Stimulated activated memory B cell treated with anti-CD40 and anti-IgM and Interleukin-4, amounts not matched to agents 10 μg/mL and 1 μg/mL and 100 μg/mL, for 72 hours (primary cell): ENCODE data around the gene DNAJC27.
A peak's percentile ranks its signal among the peaks of the same experiment; 100 is the strongest.

ENCODE experiments used
- ATAC-seq: fragments of 150-1000 bp; cut with Tn5 transposase; 2 replicates; pipeline ENCODE4 v1.10.0; 2021
- H3K27ac Mint-ChIP-seq: one replicate; pipeline ENCODE4 v1.8.0; 2022; ENCODE audit warnings: mild to moderate bottlenecking, mixed read lengths
- H3K27me3 Mint-ChIP-seq: one replicate; pipeline ENCODE4 v1.8.0; 2022; ENCODE audit warnings: mixed read lengths
- H3K36me3 Mint-ChIP-seq: one replicate; pipeline ENCODE4 v1.8.0; 2022; ENCODE audit warnings: mixed read lengths
- H3K4me1 Mint-ChIP-seq: one replicate; pipeline ENCODE4 v1.8.0; 2022; ENCODE audit warnings: mixed read lengths
- H3K4me3 Mint-ChIP-seq: one replicate; pipeline ENCODE4 v1.8.0; 2022; ENCODE audit warnings: mild to moderate bottlenecking, moderate library complexity, mixed read lengths
- H3K9me3 Mint-ChIP-seq: one replicate; pipeline ENCODE4 v1.8.0; 2022; ENCODE audit warnings: mixed read lengths

Gene DNAJC27

GRCh38 chr2:24981411-24982136 is 9.8 kb upstream of the DNAJC27 start:
- Mint-ChIP-seq H3K4me1 (no peaks in the 10 kb centered on the region), H3K9me3 (no peaks in the 10 kb centered on the region), H3K27ac (no peak overlapping the region), H3K4me3 (no peak overlapping the region), H3K27me3 (no peaks in the 10 kb centered on the region), H3K36me3 (no peaks in the 10 kb centered on the region)
- ATAC-seq = no peak

GRCh38 chr2:24978661-24979060 is 6.9 kb upstream of the DNAJC27 start:
- Mint-ChIP-seq H3K9me3 (no peaks in the 10 kb centered on the region), H3K4me1 (peaks cover 6% of the 10 kb centered on the region), H3K36me3 (no peaks in the 10 kb centered on the region), H3K4me3 (no peak overlapping the region), H3K27ac (no peak overlapping the region), H3K27me3 (no peaks in the 10 kb centered on the region)
- ATAC-seq = no peak

GRCh38 chr2:24977631-24978030 is 5.9 kb upstream of the DNAJC27 start:
- Mint-ChIP-seq H3K4me3 (no peak overlapping the region), H3K27ac (no peak overlapping the region), H3K27me3 (no peaks in the 10 kb centered on the region), H3K9me3 (no peaks in the 10 kb centered on the region), H3K36me3 (no peaks in the 10 kb centered on the region), H3K4me1 (peaks cover 7% of the 10 kb centered on the region)
- ATAC-seq = no peak

- no peaks in the 10 kb centered on the region for H3K27me3 Mint-ChIP-seq
- H3K36me3 Mint-ChIP-seq = no peaks in the 10 kb centered on the region
- peaks cover 22% of the 10 kb centered on the region for H3K4me1 Mint-ChIP-seq
- no peak overlapping the region for H3K27ac Mint-ChIP-seq
- no peak overlapping the region for H3K4me3 Mint-ChIP-seq
- no peak for ATAC-seq
- no peaks in the 10 kb centered on the region for H3K9me3 Mint-ChIP-seq
Observed at GRCh38 chr2:24973812-24974211, 2.1 kb upstream of the DNAJC27 start.

- Mint-ChIP-seq H3K4me1 (peaks cover 22% of the 10 kb centered on the region), H3K4me3 (peak overlapping the region; percentile 96), H3K27me3 (no peaks in the 10 kb centered on the region), H3K27ac (peak overlapping the region; percentile 100), H3K9me3 (no peaks in the 10 kb centered on the region), H3K36me3 (no peaks in the 10 kb centered on the region)
- no peak for ATAC-seq
Observed at GRCh38 chr2:24972315-24972961, 683 bp upstream of the DNAJC27 start.

GRCh38 chr2:24971286-24971535 is 544 bp downstream of the DNAJC27 start:
- Mint-ChIP-seq H3K36me3 (peaks cover 4% of the 10 kb centered on the region), H3K27ac (peak overlapping the region; percentile 100), H3K9me3 (no peaks in the 10 kb centered on the region), H3K27me3 (no peaks in the 10 kb centered on the region), H3K4me1 (peaks cover 22% of the 10 kb centered on the region), H3K4me3 (peak overlapping the region; percentile 96)
- peak; percentile 2 for ATAC-seq

GRCh38 chr2:24970483-24971285 is 1.1 kb downstream of the DNAJC27 start:
- ATAC-seq = no peak
- Mint-ChIP-seq H3K27ac (peak overlapping the region; percentile 100), H3K27me3 (no peaks in the 10 kb centered on the region), H3K4me1 (peaks cover 20% of the 10 kb centered on the region), H3K9me3 (no peaks in the 10 kb centered on the region), H3K36me3 (peaks cover 9% of the 10 kb centered on the region), H3K4me3 (peak overlapping the region; percentile 96)

- H3K27ac Mint-ChIP-seq = no peak overlapping the region
- H3K27me3 Mint-ChIP-seq = no peaks in the 10 kb centered on the region
- no peaks in the 10 kb centered on the region for H3K9me3 Mint-ChIP-seq
- H3K4me3 Mint-ChIP-seq = no peak overlapping the region
- ATAC-seq = no peak
- H3K36me3 Mint-ChIP-seq = peaks cover 15% of the 10 kb centered on the region
- peaks cover 15% of the 10 kb centered on the region for H3K4me1 Mint-ChIP-seq
Observed at GRCh38 chr2:24969784-24970183, 2.0 kb downstream of the DNAJC27 start.

- ATAC-seq = no peak
- Mint-ChIP-seq H3K27ac (no peak overlapping the region), H3K36me3 (peaks cover 83% of the 10 kb centered on the region), H3K27me3 (no peaks in the 10 kb centered on the region), H3K4me1 (no peaks in the 10 kb centered on the region), H3K9me3 (no peaks in the 10 kb centered on the region), H3K4me3 (no peak overlapping the region)
Observed at GRCh38 chr2:24961903-24962302, 9.9 kb downstream of the DNAJC27 start.

GRCh38 chr2:24959761-24960160 is 12.0 kb downstream of the DNAJC27 start:
- ATAC-seq = no peak
- Mint-ChIP-seq H3K27me3 (no peaks in the 10 kb centered on the region), H3K4me3 (no peak overlapping the region), H3K36me3 (peaks cover 89% of the 10 kb centered on the region), H3K27ac (no peak overlapping the region), H3K9me3 (peaks cover 7% of the 10 kb centered on the region), H3K4me1 (no peaks in the 10 kb centered on the region)

- Mint-ChIP-seq H3K27ac (no peak overlapping the region), H3K36me3 (peaks cover 94% of the 10 kb centered on the region), H3K27me3 (no peaks in the 10 kb centered on the region), H3K9me3 (peaks cover 7% of the 10 kb centered on the region), H3K4me3 (no peak overlapping the region), H3K4me1 (no peaks in the 10 kb centered on the region)
- no peak for ATAC-seq
Observed at GRCh38 chr2:24958411-24958935, 13.3 kb downstream of the DNAJC27 start.

- no peak overlapping the region for H3K27ac Mint-ChIP-seq
- no peak overlapping the region for H3K4me3 Mint-ChIP-seq
- no peaks in the 10 kb centered on the region for H3K27me3 Mint-ChIP-seq
- peaks cover 7% of the 10 kb centered on the region for H3K9me3 Mint-ChIP-seq
- no peak for ATAC-seq
- H3K36me3 Mint-ChIP-seq = peaks cover 96% of the 10 kb centered on the region
- H3K4me1 Mint-ChIP-seq = no peaks in the 10 kb centered on the region
Observed at GRCh38 chr2:24957976-24958375, 13.8 kb downstream of the DNAJC27 start.

GRCh38 chr2:24957221-24957620 is 14.5 kb downstream of the DNAJC27 start:
- Mint-ChIP-seq H3K27ac (no peak overlapping the region), H3K4me3 (no peak overlapping the region), H3K9me3 (peaks cover 7% of the 10 kb centered on the region), H3K4me1 (no peaks in the 10 kb centered on the region), H3K27me3 (no peaks in the 10 kb centered on the region), H3K36me3 (peaks cover 97% of the 10 kb centered on the region)
- no peak for ATAC-seq

- no peaks in the 10 kb centered on the region for H3K4me1 Mint-ChIP-seq
- H3K36me3 Mint-ChIP-seq = peaks cover 96% of the 10 kb centered on the region
- no peak for ATAC-seq
- H3K27ac Mint-ChIP-seq = no peak overlapping the region
- H3K27me3 Mint-ChIP-seq = no peaks in the 10 kb centered on the region
- no peak overlapping the region for H3K4me3 Mint-ChIP-seq
- H3K9me3 Mint-ChIP-seq = peaks cover 7% of the 10 kb centered on the region
Observed at GRCh38 chr2:24955921-24956320, 15.8 kb downstream of the DNAJC27 start.

GRCh38 chr2:24955232-24955631 is 16.5 kb downstream of the DNAJC27 start:
- no peaks in the 10 kb centered on the region for H3K27me3 Mint-ChIP-seq
- H3K4me3 Mint-ChIP-seq = no peak overlapping the region
- H3K36me3 Mint-ChIP-seq = peaks cover 93% of the 10 kb centered on the region
- no peaks in the 10 kb centered on the region for H3K4me1 Mint-ChIP-seq
- H3K9me3 Mint-ChIP-seq = peaks cover 7% of the 10 kb centered on the region
- H3K27ac Mint-ChIP-seq = no peak overlapping the region
- no peak for ATAC-seq
